Prostate gland (tissue), 2 donors: Measurements from ENCODE around the gene FBXL17. TPM values are rescaled to one million over a fixed set of nuclear protein-coding genes. Genes with fewer than 3 reads are reported as not detected.

ENCODE experiments used
- DNase-seq: peaks from one replicate; pipeline ENCODE4 v3.0.0-alpha.2; 2019; ENCODE audit warnings: low spot score
- H3K27ac ChIP-seq, 2 donors: fragments of 200-600 bp; sonication (generic); 2 replicates each; pipeline ENCODE4 v1.5.1; 2017 to 2019
- H3K27me3 ChIP-seq: fragments of 200-600 bp; sonication (generic); replicated peaks from 2 replicates; pipeline ENCODE4 v1.5.1; 2019; ENCODE audit not compliant: insufficient read depth
- H3K36me3 ChIP-seq, 2 donors: fragments of 200-600 bp; sonication (generic); 1 replicate in 1 of 2; 2 replicates in 1 of 2; pipeline versions ENCODE4 v1.5.1 to v1.8.1; 2017 to 2019
- H3K4me1 ChIP-seq: fragments of 200-600 bp; sonication (generic); replicated peaks from 2 replicates; pipeline ENCODE4 v1.5.1; 2019
- H3K4me3 ChIP-seq, 2 donors: fragments of 200-600 bp; sonication (generic); 2 replicates each; pipeline ENCODE4 v1.5.1; 2017 to 2019
- H3K9me3 ChIP-seq: fragments of 200-600 bp; sonication (generic); 2 replicates; pipeline ENCODE4 v1.5.1; 2017
- CTCF ChIP-seq, 4 experiments: fragments of 200-600 bp in 2 of 4; fragments of 450-650 bp in 2 of 4; sonication (generic) in 2 of 4; IDR thresholded peaks; 1 replicate in 3 of 4; 2 replicates in 1 of 4; pipeline ENCODE4 v1.5.1; 2016 to 2019; ENCODE audit warnings: antibody characterized with exemption in 4 of 4, mild to moderate bottlenecking in 2 of 4, moderate library complexity in 2 of 4
- POLR2A ChIP-seq: fragments of 450-650 bp; IDR thresholded peaks from one replicate; pipeline ENCODE4 v1.6.1; 2016; ENCODE audit warnings: antibody characterized with exemption, mild to moderate bottlenecking
- POLR2AphosphoS5 ChIP-seq: sonication (generic); formaldehyde crosslinking; IDR thresholded peaks from one replicate; pipeline ENCODE4 v1.6.1; 2017; ENCODE audit warnings: antibody characterized with exemption
- WGBS: methylation state at CpG from one replicate; pipeline ENCODE4 v1.1.5; 2018; 5-methylcytosine and 5-hydroxymethylcytosine counted together
- intact Hi-C: fragments of 100-400 bp; cut with DNase I; formaldehyde crosslinking; loops from one replicate; pipeline ENCODE4 v1.14.2; 2022
- total RNA-seq, 2 donors: library from RNA; depleted of rRNA; stranded (reverse); fragments of >200 nt; gene quantifications; one replicate each; pipeline ENCODE4 v1.1.0, GENCODE V29; 2016

FBXL17 gene
- total RNA-seq, 2 donors from 2014 or later = 14.8 to 30.4 TPM

GRCh38 chr5:108146222-108146621 lies 235.7 kb downstream of the FBXL17 start:
- H3K9me3 ChIP-seq = no peaks in the 10 kb centered on the region
- no peaks in the 10 kb centered on the region for H3K4me1 ChIP-seq
- no peak for TF ChIP-seq POLR2AphosphoS5
- TF ChIP-seq POLR2A = no peak
- TF ChIP-seq CTCF (IDR thresholded peaks at IDR 0.05) = no peak
- no peak overlapping the region for H3K27ac ChIP-seq
- no peak for DNase-seq
- WGBS = 93% methylated on average over 4 of the region's 4 CpGs
- no peak overlapping the region for H3K4me3 ChIP-seq
- intact Hi-C loops = no loop called here
- H3K27me3 ChIP-seq = no peaks in the 10 kb centered on the region
- H3K36me3 ChIP-seq = no peaks in the 10 kb centered on the region

GRCh38 chr5:108145351-108145750 lies 236.5 kb downstream of the FBXL17 start:
- 69% methylated on average over 1 of the region's 1 CpG for WGBS
- H3K27me3 ChIP-seq = no peaks in the 10 kb centered on the region
- TF ChIP-seq CTCF (IDR thresholded peaks at IDR 0.05) = no peak
- TF ChIP-seq POLR2A = no peak
- no peak for TF ChIP-seq POLR2AphosphoS5
- H3K4me3 ChIP-seq = no peak overlapping the region
- no peaks in the 10 kb centered on the region for H3K4me1 ChIP-seq
- intact Hi-C loops = no loop called here
- DNase-seq = no peak
- H3K9me3 ChIP-seq = no peaks in the 10 kb centered on the region
- no peaks in the 10 kb centered on the region for H3K36me3 ChIP-seq
- H3K27ac ChIP-seq = no peak overlapping the region

- no peak for DNase-seq
- H3K9me3 ChIP-seq = no peaks in the 10 kb centered on the region
- 83% methylated on average over 4 of the region's 4 CpGs for WGBS
- no peak overlapping the region for H3K4me3 ChIP-seq
- TF ChIP-seq CTCF (IDR thresholded peaks at IDR 0.05) = no peak
- TF ChIP-seq POLR2AphosphoS5 = no peak
- no peak for TF ChIP-seq POLR2A
- no peaks in the 10 kb centered on the region for H3K4me1 ChIP-seq
- intact Hi-C loops = no loop called here
- no peaks in the 10 kb centered on the region for H3K36me3 ChIP-seq
- no peaks in the 10 kb centered on the region for H3K27me3 ChIP-seq
- no peak overlapping the region for H3K27ac ChIP-seq
Observed at GRCh38 chr5:108144332-108144731, 237.6 kb downstream of the FBXL17 start.

- H3K4me3 ChIP-seq = no peak overlapping the region
- DNase-seq = no peak
- no peaks in the 10 kb centered on the region for H3K4me1 ChIP-seq
- H3K9me3 ChIP-seq = no peaks in the 10 kb centered on the region
- intact Hi-C loops = no loop called here
- no peak overlapping the region for H3K27ac ChIP-seq
- no peaks in the 10 kb centered on the region for H3K36me3 ChIP-seq
- TF ChIP-seq CTCF (IDR thresholded peaks at IDR 0.05) = no peak
- no peak for TF ChIP-seq POLR2A
- TF ChIP-seq POLR2AphosphoS5 = no peak
- H3K27me3 ChIP-seq = no peaks in the 10 kb centered on the region
Observed at GRCh38 chr5:108143581-108143980, 238.3 kb downstream of the FBXL17 start.

GRCh38 chr5:108141676-108142075 lies 240.2 kb downstream of the FBXL17 start:
- no peak overlapping the region for H3K4me3 ChIP-seq
- DNase-seq = no peak
- intact Hi-C loops = no loop called here
- no peaks in the 10 kb centered on the region for H3K9me3 ChIP-seq
- WGBS = 87% methylated on average over 2 of the region's 2 CpGs
- no peaks in the 10 kb centered on the region for H3K4me1 ChIP-seq
- no peaks in the 10 kb centered on the region for H3K27me3 ChIP-seq
- no peak overlapping the region for H3K27ac ChIP-seq
- H3K36me3 ChIP-seq = no peaks in the 10 kb centered on the region
- no peak for TF ChIP-seq CTCF (IDR thresholded peaks at IDR 0.05)
- TF ChIP-seq POLR2A = no peak
- TF ChIP-seq POLR2AphosphoS5 = no peak
